ENCODE results near the gene OVAAL.

- TF ChIP-seq CTCF (conservative IDR thresholded peaks at IDR 0.05; ENCODE audit: low read length) (no peak), EZH2phosphoT487 (IDR thresholded peaks at IDR 0.05; ENCODE audit: borderline replicate concordance, low read depth, low read length) (no peak)
Measured at GRCh38 chr1:180550241-180550640, 8.5 kb upstream of the OVAAL start.

Measured in OCI-LY7 (cell line).